ENCODE measurements around the gene DAGLA.

DNA sequence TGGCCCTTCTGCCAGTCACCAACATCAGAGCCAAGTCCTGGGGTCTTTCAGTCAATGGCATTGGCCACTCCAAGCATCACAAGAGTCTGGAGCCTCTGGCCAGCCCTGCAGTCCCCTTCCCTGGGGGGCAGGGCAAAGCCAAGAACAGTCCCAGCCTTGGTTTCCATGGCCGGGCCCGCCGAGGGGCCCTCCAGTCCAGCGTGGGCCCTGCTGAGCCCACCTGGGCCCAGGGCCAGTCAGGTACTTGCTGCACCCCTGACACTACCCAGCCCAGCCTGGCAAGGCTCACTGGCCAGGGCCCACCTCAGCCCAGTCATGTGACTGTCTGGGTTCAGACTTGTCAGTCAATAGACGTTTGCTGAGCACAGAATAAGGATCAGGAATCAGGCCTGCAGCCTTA, 101.4 kb downstream of the DAGLA start:
- TF ChIP-seq, protein P1, sequence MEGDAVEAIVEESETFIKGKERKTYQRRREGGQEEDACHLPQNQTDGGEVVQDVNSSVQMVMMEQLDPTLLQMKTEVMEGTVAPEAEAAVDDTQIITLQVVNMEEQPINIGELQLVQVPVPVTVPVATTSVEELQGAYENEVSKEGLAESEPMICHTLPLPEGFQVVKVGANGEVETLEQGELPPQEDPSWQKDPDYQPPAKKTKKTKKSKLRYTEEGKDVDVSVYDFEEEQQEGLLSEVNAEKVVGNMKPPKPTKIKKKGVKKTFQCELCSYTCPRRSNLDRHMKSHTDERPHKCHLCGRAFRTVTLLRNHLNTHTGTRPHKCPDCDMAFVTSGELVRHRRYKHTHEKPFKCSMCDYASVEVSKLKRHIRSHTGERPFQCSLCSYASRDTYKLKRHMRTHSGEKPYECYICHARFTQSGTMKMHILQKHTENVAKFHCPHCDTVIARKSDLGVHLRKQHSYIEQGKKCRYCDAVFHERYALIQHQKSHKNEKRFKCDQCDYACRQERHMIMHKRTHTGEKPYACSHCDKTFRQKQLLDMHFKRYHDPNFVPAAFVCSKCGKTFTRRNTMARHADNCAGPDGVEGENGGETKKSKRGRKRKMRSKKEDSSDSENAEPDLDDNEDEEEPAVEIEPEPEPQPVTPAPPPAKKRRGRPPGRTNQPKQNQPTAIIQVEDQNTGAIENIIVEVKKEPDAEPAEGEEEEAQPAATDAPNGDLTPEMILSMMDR (IDR thresholded peaks at IDR 0.05) = no peak
- no peak for TF ChIP-seq POLR2A (IDR thresholded peaks at IDR 0.05)

Measured in gastroesophageal sphincter (tissue), 3 donors.